CD1c-positive myeloid dendritic cell (primary cell): ENCODE data around the gene RNF223.
"Not testable (repeated sequence)": the region's sequence is repeated elsewhere in the genome, so short reads cannot be mapped to it uniquely, and the experiment has no call there.

Source experiments
- DNase-seq: peaks from one replicate; pipeline ENCODE4 v3.0.0-alpha.2; 2016; ENCODE audit errors: extremely low spot score

The RNF223 gene

GRCh38 chr1:1109743-1110142 is 35.6 kb upstream of the RNF223 start:
- no peak for DNase-seq

DNA sequence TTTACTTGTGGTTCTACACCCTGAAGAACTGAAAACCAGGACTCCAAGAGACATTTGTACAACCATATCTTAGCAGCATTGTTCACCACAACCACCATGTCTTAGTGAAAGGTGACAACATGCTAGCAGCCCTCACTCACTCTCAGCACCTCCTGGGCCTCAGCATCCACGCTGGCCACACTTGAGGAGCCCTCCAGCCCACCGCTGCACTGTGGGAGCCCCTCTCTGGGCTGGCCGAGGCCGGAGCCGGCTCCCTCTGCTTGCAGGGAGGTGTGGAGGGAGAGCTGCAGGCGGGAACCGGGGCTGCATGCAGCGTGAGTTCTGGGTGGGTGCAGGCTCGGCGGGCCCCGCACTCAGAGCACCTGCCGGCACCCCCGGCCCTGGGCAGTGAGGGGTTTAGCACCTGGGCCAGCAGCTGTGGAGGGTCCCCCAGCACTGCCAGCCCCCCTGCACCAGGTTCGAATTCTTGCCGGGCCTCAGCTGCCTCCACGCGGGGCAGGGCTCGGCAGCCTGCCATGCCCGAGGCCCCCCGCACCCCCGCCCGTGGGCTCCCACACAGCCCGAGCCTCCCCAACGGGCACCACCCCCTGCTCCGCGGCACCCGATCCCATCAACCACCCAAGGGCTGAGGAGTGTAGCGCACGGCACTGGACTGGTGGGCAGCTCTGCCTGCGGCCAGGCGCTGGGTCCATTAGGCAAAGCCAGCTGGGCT is 32.6 kb upstream of the RNF223 start:
- no peak for DNase-seq

DNA sequence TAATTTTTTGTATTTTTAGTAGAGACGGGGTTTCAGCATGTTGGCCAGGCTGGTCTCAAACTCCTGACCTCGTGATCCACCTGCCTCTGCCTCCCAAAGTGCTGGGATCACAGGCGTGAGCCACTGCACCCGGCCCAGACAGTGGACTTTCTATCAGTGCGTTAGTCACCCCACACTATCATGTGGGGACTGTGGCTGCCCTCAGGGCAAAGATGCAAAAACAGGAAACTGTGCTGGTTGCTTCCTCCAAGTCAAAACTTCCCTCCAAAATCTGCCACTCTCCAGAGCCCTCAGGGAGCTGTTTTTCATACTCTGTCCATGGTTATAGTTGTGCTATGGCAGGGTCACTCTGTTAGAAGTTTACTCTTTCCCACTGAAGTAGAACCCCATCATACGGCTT is 30.0 kb upstream of the RNF223 start:
- DNase-seq = peak; percentile 24

DNA sequence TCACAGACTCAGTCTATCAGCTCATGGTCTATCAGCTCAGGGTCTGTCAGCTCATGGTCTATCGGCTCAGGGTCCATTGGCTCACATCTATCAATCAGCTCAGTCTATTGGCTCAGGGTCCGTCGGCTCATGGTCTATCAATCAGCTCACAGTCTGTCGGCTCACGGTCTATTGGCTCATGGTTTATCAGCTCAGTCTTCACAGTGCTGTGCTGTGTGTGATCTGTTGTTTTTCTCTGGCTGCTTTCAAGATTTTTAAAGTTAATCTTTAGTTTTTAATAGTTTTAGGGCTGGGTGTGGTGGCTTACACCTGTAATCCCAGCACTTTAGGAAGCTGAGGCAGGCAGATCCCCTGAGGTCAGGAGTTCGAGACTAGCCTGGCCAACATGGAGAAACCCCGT is 27.4 kb upstream of the RNF223 start:
- no peak for DNase-seq

DNA sequence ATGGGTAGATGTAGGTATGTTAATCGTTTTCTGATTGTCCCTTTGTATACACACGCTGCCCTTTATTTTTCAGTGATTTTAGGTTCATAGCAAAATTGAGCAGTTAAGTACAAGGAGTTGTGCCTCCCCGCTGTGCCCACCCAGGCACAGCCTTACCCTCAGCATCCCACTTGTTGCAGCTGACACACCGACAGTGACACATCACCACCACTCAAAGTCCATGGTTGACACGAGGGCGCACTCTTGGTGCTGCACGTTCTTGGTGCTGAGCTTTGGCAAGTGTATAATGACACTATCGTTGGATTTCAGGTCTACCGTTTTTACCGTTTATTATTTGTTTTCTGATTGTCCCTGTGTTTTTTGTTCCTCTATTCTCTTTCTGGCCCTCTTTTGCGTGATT is 26.2 kb upstream of the RNF223 start:
- DNase-seq = no peak

- DNase-seq = no peak
These were observed 25.5 kb upstream of the RNF223 start for GRCh38 chr1:1099506-1100183.

- peak; percentile 17 for DNase-seq
These were observed 24.7 kb upstream of the RNF223 start for GRCh38 chr1:1098681-1099421.

GRCh38 chr1:1096136-1096535 is 22.0 kb upstream of the RNF223 start:
- not testable (repeated sequence) for DNase-seq

GRCh38 chr1:1094981-1095380 is 20.9 kb upstream of the RNF223 start:
- DNase-seq = no peak

- DNase-seq = no peak
These were observed 19.5 kb upstream of the RNF223 start for GRCh38 chr1:1093610-1093943.

DNA sequence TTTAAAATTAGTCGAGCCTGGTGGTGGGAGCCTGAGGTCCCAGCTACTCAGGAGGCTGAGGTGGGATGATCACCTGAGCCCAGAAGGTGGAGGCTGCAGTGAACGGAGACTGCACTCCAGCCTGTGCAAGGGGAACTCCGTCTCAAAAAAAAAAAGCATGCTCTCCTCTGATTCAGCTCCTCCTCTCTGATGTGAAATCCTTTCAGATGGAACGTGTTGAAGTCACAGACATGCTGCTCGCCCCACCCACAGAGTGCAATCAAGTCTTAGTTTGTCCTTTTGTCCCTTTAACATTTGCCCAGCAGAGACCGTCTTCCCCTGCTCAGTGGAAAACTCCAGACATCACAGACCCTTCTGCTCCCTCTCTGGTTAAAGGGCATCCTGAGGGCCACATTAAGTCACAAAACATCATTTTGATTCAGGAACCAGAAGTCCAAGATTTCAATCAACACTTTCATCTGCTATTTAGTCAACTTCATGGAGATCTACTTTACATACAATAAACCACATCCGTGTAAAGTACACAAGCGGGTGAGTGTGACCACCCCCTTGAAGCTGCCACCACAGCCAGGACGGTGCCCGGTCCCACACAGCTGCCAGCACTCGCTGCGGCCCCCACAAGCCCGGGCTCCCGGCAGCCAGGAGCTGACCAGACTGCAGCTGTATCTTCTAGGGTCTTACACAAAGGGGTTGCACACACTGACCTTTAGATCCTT is 18.9 kb upstream of the RNF223 start:
- DNase-seq = no peak

GRCh38 chr1:1092149-1092855 is 18.2 kb upstream of the RNF223 start:
- DNase-seq = no peak

- no peak for DNase-seq
These were observed 17.4 kb upstream of the RNF223 start for GRCh38 chr1:1091344-1092148.

- no peak for DNase-seq
These were observed 16.6 kb upstream of the RNF223 start for GRCh38 chr1:1090424-1091343.

DNA sequence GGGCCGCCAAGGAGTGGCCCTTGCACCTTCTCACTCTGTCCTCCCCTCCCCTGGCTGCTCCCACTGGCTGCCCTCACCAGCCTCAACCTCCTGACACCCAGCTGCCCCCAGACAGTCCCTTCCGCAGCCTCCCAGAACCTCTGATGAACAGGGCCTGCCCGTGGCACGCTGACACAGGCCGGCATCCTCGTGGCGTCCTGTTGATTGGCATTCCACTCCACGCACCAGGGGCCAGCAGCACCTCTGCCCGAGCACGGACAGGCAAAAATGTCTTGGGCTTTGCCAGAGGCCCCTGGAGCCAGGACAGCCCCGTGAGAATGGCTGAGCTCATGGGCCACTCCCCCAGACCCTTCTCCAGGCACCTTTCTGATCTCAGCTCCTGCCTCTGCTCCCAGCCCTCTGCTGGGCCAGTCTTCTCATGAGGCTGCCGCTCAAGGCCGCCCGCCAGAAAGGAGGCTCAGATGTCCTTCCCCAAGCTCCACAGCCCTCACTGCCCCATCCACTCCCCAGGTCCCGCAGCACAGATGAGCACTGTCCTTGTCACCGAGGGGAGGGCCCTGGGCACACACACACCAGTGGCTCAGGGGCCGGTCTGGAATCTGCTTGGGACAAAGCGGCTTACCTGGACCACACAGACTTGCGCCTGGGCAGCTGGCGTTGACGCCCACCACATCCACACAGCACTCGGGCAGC is 15.8 kb upstream of the RNF223 start:
- DNase-seq = no peak

GRCh38 chr1:1088801-1089680 is 14.9 kb upstream of the RNF223 start:
- no peak for DNase-seq

DNA sequence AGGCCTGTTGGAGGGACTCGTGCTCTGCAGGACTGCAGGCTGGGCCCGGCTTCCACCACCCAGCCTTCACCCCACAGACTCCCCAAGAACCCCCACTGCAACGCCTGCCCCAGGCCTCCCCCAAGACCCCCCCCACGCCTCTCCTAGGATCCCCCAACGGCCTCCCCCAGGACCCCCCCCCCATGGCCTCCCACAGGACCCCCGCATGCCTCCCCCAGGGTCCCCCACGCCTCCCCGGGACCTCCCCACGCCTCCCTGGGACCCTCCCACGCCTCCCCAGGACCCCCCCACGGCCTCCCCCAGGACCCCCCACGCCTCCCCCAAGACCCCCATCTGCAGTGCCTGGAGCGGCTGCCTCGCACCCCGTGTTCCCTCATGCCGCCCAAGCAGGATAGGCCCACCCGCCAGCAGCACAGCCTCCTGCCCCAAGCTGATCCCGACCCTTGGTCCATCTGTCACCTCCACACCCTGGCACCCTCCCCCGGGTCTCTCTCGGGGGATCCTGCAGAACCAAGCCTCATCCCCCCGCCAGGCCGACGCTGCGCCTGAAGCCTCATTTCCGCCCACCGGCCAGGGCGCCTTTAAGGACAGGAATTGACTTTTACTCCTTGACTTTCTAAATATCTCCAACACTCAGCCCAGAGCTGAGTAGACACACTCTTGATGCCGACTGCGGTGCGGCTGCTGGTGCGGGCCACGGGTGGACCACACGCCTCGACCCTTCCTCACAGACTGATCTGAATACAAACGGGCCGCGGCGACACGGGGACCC is 14.1 kb upstream of the RNF223 start:
- no peak for DNase-seq
